HCT116 (cell line): ENCODE results near the gene MACROH2A1. TPM values are rescaled to one million over a fixed set of nuclear protein-coding genes. Genes with fewer than 3 reads are reported as not detected.

Experiments
- ATAC-seq: fragments of 200-7000 bp; cut with Tn5 transposase; 2 replicates; pipeline ENCODE4 v1.9.1; 2020; ENCODE audit warnings: mild to moderate bottlenecking, moderate library complexity
- BruUV-seq: library from RNA; stranded (reverse); fragments of 400-500 nt; replicated peaks from 2 replicates; lab custom pipeline; 2021; lab: Mats Ljungman, UMichigan
- CTCF ChIA-PET: fragments of 300-600 bp; sonication (Branson Sonifier 250); formaldehyde crosslinking; loops from one replicate; lab custom pipeline; 2021; ENCODE audit warnings: antibody characterized with exemption; lab: Charles Lee
- POLR2A ChIA-PET: fragments of 300-600, 350-600 bp; sonication (Branson Sonifier 250); formaldehyde crosslinking; loops from one replicate; lab custom pipeline; 2021; ENCODE audit warnings: antibody characterized with exemption; lab: Charles Lee
- RAD21 ChIA-PET, 2 experiments: fragments of 300-600 bp; sonication (Branson Sonifier 250); formaldehyde crosslinking; loops; one replicate each; lab custom pipeline; 2023; ENCODE audit warnings: low total read pairs in 2 of 2; ENCODE audit not compliant: uncharacterized antibody in 2 of 2, unreplicated experiment in 2 of 2, low non-redundant PET in 1 of 2; lab: Charles Lee
- DNase-seq: peaks from one replicate; pipeline ENCODE4 v3.0.0-alpha.2; 2010; ENCODE audit warnings: low read depth, low spot score
- H2AFZ ChIP-seq: fragments of 200-600 bp; shearing (Covaris generic), sonication (generic); 2 replicates; pipeline ENCODE4 v1.6.1; 2017; ENCODE audit warnings: low read depth, mixed run types, mixed read lengths, antibody characterized with exemption, low read length; ENCODE audit not compliant: poor library complexity, severe bottlenecking
- H3K27ac ChIP-seq: 2 replicates; pipeline ENCODE4 v1.5.1; 2012; ENCODE audit warnings: low read depth, low read length
- H3K27me3 ChIP-seq: fragments of 200-600 bp; sonication (generic); 2 replicates; pipeline ENCODE4 v1.6.1; 2016; ENCODE audit warnings: mixed run types, low read length, mixed read lengths; ENCODE audit not compliant: insufficient read depth
- H3K36me3 ChIP-seq, 2 experiments: fragments of 200-500 bp in 1 of 2; fragments of 200-600 bp in 1 of 2; sonication (Bioruptor generic) in 1 of 2; sonication (generic) in 1 of 2; 2 replicates each; pipeline versions ENCODE4 v1.5.1 to v1.6.1; 2014 to 2016; ENCODE audit warnings: low read length in 2 of 2, inconsistent platforms in 1 of 2, mixed read lengths in 1 of 2, mixed run types in 1 of 2; ENCODE audit not compliant: insufficient read depth in 2 of 2, control insufficient read depth in 1 of 2
- H3K4me1 ChIP-seq, 2 experiments: fragments of 200-600 bp in 1 of 2; sonication (generic) in 1 of 2; 2 replicates each; pipeline versions ENCODE4 v1.5.1 to v1.6.1; 2012 to 2017; ENCODE audit warnings: low read length in 2 of 2, inconsistent platforms in 1 of 2, mild to moderate bottlenecking in 1 of 2, mixed read lengths in 1 of 2, mixed run types in 1 of 2, moderate library complexity in 1 of 2; ENCODE audit not compliant: insufficient read depth in 2 of 2, control insufficient read depth in 1 of 2
- H3K4me2 ChIP-seq: fragments of 200-600 bp; sonication (generic); 2 replicates; pipeline ENCODE4 v1.6.1; 2017; ENCODE audit warnings: mixed run types, low read length, mixed read lengths
- H3K4me3 ChIP-seq, 2 experiments: fragments of 200-600 bp in 1 of 2; sonication (generic) in 1 of 2; replicated peaks in 1 of 2; 2 replicates each; pipeline ENCODE4 v1.5.1; 2011 to 2016; ENCODE audit warnings: low read length in 2 of 2, control low read depth in 1 of 2, low read depth in 1 of 2, mild to moderate bottlenecking in 1 of 2, mixed read lengths in 1 of 2, mixed run types in 1 of 2
- H3K79me2 ChIP-seq: fragments of 200-600 bp; sonication (generic); 2 replicates; pipeline ENCODE4 v1.6.1; 2017; ENCODE audit warnings: mild to moderate bottlenecking, mixed run types, low read length, moderate library complexity, mixed read lengths; ENCODE audit not compliant: insufficient read depth
- H3K9ac ChIP-seq: fragments of 200-600 bp; sonication (generic); 2 replicates; pipeline ENCODE4 v1.6.1; 2016; ENCODE audit warnings: low read length, mixed read lengths
- H3K9me2 ChIP-seq: fragments of 200-600 bp; sonication (generic), shearing (Covaris generic); 2 replicates; pipeline ENCODE4 v1.6.1; 2017; ENCODE audit warnings: mixed run types, mild to moderate bottlenecking, moderate library complexity; ENCODE audit not compliant: insufficient read depth
- H3K9me3 ChIP-seq, 2 experiments: fragments of 200-500 bp in 1 of 2; fragments of 200-600 bp in 1 of 2; sonication (Bioruptor generic) in 1 of 2; sonication (generic) in 1 of 2; 2 replicates each; pipeline ENCODE4 v1.6.1; 2014 to 2017; ENCODE audit warnings: low read length in 2 of 2, mixed read lengths in 2 of 2, inconsistent platforms in 1 of 2, low read depth in 1 of 2, mild to moderate bottlenecking in 1 of 2, mixed run types in 1 of 2, moderate library complexity in 1 of 2; ENCODE audit not compliant: control insufficient read depth in 1 of 2, insufficient read depth in 1 of 2
- H4K20me1 ChIP-seq: fragments of 200-600 bp; sonication (generic), shearing (Covaris generic); 2 replicates; pipeline ENCODE4 v1.6.1; 2017; ENCODE audit warnings: mixed run types, mild to moderate bottlenecking, moderate library complexity; ENCODE audit not compliant: insufficient read depth
- CBX3 ChIP-seq: IDR thresholded peaks from 2 replicates; pipeline ENCODE4 v1.6.1; 2012; ENCODE audit warnings: low read depth
- CTCF ChIP-seq, 3 experiments: fragments of 200-600 bp in 1 of 3; sonication (generic) in 1 of 3; IDR thresholded peaks in 2 of 3; conservative IDR thresholded peaks in 1 of 3; 2 replicates each; pipeline ENCODE4 v1.5.1; 2012 to 2017; ENCODE audit warnings: low read depth in 2 of 3, low read length in 2 of 3, antibody characterized with exemption in 1 of 3, borderline replicate concordance in 1 of 3, control low read depth in 1 of 3, mild to moderate bottlenecking in 1 of 3, mixed read lengths in 1 of 3, mixed run types in 1 of 3, moderate library complexity in 1 of 3; ENCODE audit not compliant: insufficient read depth in 1 of 3
- ELF1 ChIP-seq: IDR thresholded peaks from 2 replicates; pipeline ENCODE4 v1.6.1; 2012; ENCODE audit warnings: low read depth, borderline replicate concordance
- EZH2phosphoT487 ChIP-seq: fragments of 200-600 bp; IDR thresholded peaks from 2 replicates; pipeline ENCODE4 v1.6.1; 2018; ENCODE audit warnings: antibody characterized with exemption, borderline replicate concordance
- POLR2A ChIP-seq: IDR thresholded peaks from 2 replicates; pipeline ENCODE4 v1.7.0; 2011; ENCODE audit warnings: borderline replicate concordance; ENCODE audit not compliant: insufficient read depth, insufficient read length; ENCODE audit errors: extremely low read depth
- POLR2AphosphoS5 ChIP-seq: IDR thresholded peaks from 2 replicates; pipeline ENCODE4 v1.6.1; 2011; ENCODE audit warnings: mild to moderate bottlenecking, low read depth, low read length, moderate library complexity
- RAD21 ChIP-seq: IDR thresholded peaks from 2 replicates; pipeline ENCODE4 v1.6.1; 2012; ENCODE audit warnings: low read depth, mild to moderate bottlenecking
- REST ChIP-seq: IDR thresholded peaks from 2 replicates; pipeline ENCODE4 v1.6.1; 2012; ENCODE audit warnings: low read depth
- SIN3A ChIP-seq: IDR thresholded peaks from 2 replicates; pipeline ENCODE4 v1.6.1; 2012; ENCODE audit warnings: low read depth
- TCF7L2 ChIP-seq: IDR thresholded peaks from 2 replicates; pipeline ENCODE4 v1.7.0; 2011; ENCODE audit warnings: borderline replicate concordance, inconsistent platforms; ENCODE audit not compliant: insufficient read depth, insufficient read length; ENCODE audit errors: extremely low read depth
- ZNF274 ChIP-seq: fragments of 200-500 bp; sonication (Bioruptor generic); IDR thresholded peaks from 2 replicates; pipeline ENCODE4 v1.6.1; 2014; ENCODE audit warnings: mild to moderate bottlenecking, low read depth, low read length, inconsistent platforms
- intact Hi-C: fragments of 100-400 bp; cut with micrococcal nuclease; formaldehyde crosslinking; loops from 2 replicates; pipeline ENCODE4 v1.10.0; 2022
- total RNA-seq: library from RNA; stranded (reverse); gene quantifications from one replicate; pipeline ENCODE4 v1.2.1, GENCODE V29; 2021; ENCODE audit not compliant: unreplicated experiment
- TF ChIP-seq, protein P1 (sequence below): IDR thresholded peaks from 2 replicates; pipeline ENCODE4 v1.6.1; 2011; ENCODE audit warnings: mild to moderate bottlenecking, low read length, moderate library complexity; ENCODE audit not compliant: insufficient replicate concordance; ENCODE audit errors: extremely low read depth

Gene MACROH2A1
- total RNA-seq, 1 experiment from 2014 or later = 218 TPM

GRCh38 chr5:135448071-135448739, 49.2 kb upstream of the MACROH2A1 start (continued):
- no peak for TF ChIP-seq REST
- TF ChIP-seq, protein P1, sequence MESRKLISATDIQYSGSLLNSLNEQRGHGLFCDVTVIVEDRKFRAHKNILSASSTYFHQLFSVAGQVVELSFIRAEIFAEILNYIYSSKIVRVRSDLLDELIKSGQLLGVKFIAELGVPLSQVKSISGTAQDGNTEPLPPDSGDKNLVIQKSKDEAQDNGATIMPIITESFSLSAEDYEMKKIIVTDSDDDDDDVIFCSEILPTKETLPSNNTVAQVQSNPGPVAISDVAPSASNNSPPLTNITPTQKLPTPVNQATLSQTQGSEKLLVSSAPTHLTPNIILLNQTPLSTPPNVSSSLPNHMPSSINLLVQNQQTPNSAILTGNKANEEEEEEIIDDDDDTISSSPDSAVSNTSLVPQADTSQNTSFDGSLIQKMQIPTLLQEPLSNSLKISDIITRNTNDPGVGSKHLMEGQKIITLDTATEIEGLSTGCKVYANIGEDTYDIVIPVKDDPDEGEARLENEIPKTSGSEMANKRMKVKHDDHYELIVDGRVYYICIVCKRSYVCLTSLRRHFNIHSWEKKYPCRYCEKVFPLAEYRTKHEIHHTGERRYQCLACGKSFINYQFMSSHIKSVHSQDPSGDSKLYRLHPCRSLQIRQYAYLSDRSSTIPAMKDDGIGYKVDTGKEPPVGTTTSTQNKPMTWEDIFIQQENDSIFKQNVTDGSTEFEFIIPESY = no peak

DNA sequence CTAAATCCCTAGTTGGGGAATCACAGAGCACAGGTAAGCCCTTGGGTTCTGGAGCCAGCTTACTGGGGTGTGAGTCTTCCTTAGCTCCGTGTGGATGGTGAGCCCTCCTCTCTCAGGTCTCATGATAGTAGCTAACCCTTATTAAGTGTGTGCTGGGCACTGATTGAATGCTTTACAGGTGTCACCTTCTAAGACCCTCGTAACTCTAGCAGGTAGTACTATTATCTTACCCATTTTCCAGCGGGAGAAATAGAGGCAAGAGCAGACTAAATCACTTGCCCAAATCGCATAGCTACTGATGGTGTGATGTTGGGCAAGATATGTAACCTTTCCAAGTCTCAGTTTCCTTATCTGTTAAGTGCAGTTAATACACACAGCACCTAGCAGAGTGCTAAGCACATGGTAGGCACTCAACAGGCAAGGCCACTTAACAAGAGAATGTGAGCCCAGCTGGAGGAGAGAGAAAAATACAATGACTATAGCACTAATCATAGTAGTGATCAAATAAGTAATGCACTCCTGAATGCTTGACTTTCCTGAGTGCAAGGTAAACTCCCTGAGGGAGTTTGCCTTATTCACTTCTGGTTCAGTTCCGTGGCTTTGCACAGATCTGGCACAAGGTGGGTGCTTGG, 48.4 kb upstream of the MACROH2A1 start, which contains the start of gene DCANP1:
DCANP1 (minus strand) TSS at position 51 of the 632 bp plus-strand sequence. CDS start 240 bp downstream, outside the sequence.
- Histone ChIP-seq H3K4me2 (no peak within 1 kb of the TSS), H2AFZ (no peak within 1 kb of the TSS), H3K4me1 (no peaks in the 10 kb centered on the region), H3K27me3 (no peaks in the 10 kb centered on the region; the same call in 1 of the 2 replicates), H3K9ac (no peak within 1 kb of the TSS), H3K9me2 (no peaks in the 10 kb centered on the region), H3K4me3 (no peak within 1 kb of the TSS), H4K20me1 (no peaks in the 10 kb centered on the region), H3K36me3 (no peaks in the 10 kb centered on the region), H3K79me2 (no peaks in the 10 kb centered on the region), H3K27ac (no peak within 1 kb of the TSS), H3K9me3 (no peaks in the 10 kb centered on the region)
- RAD21 ChIA-PET = no interaction called here
- DNase-seq (no peak), ATAC-seq (no peak)
- CTCF ChIA-PET = interaction anchor here (1.8 to 2.6 kb wide), 2 partner anchors 10 to 15 kb away, joined by 5 to 8 read pairs; no protein-coding TSS in a partner anchor
- BruUV-seq = no TSS peak
- POLR2A ChIA-PET = no interaction called here
- intact Hi-C loops = no loop called here
- TF ChIP-seq POLR2AphosphoS5 = no peak
- no peak for TF ChIP-seq SIN3A
- no peak for TF ChIP-seq EZH2phosphoT487
- TF ChIP-seq RAD21 = no peak
- TF ChIP-seq CTCF (IDR thresholded peaks at IDR 0.05 in 2 of 3, conservative IDR thresholded peaks at IDR 0.05 in 1 of 3; ENCODE audit: borderline replicate concordance in 1 of 3, insufficient read depth in 1 of 3, low read depth in 2 of 3, low read length in 2 of 3) = no peak
- no peak for TF ChIP-seq TCF7L2
- no peak for TF ChIP-seq ZNF274
- no peak for TF ChIP-seq CBX3
- TF ChIP-seq, protein P1 = no peak
- TF ChIP-seq ELF1 = no peak
- TF ChIP-seq POLR2A = no peak
